NCI-H460 (cell line): Measurements from ENCODE around the gene F7. TPM values are rescaled to one million over a fixed set of nuclear protein-coding genes. Genes with fewer than 3 reads are reported as not detected.
"Not testable (repeated sequence)": the region's sequence is repeated elsewhere in the genome, so short reads cannot be mapped to it uniquely, and the experiment has no call there.

Experiments used
- DNase-seq: peaks from one replicate; pipeline ENCODE4 v3.0.0-alpha.2; 2016; ENCODE audit warnings: low read depth; ENCODE audit errors: extremely low read depth
- total RNA-seq: library from RNA; depleted of rRNA; stranded (reverse); fragments of >200 nt; shearing (Covaris generic); gene quantifications from 2 replicates; pipeline ENCODE4 v1.2.3, GENCODE V29; 2014

F7 gene
- total RNA-seq, 1 experiment from 2014 or later, result 0.07 TPM

GRCh38 chr13:113150550-113151365, 45.2 kb downstream of the F7 start:
- DNase-seq, result no peak

- DNase-seq, result no peak
Measured at GRCh38 chr13:113151745-113152690, 46.4 kb downstream of the F7 start.

- no peak for DNase-seq
Measured at GRCh38 chr13:113152691-113152983, 47.0 kb downstream of the F7 start.

- DNase-seq, result no peak
Measured at GRCh38 chr13:113152984-113153809, 47.6 kb downstream of the F7 start.

GRCh38 chr13:113153810-113154748, 48.5 kb downstream of the F7 start:
- DNase-seq, result peak; percentile 37

- no peak for DNase-seq
Measured at GRCh38 chr13:113155201-113155600, 49.6 kb downstream of the F7 start.

GRCh38 chr13:113155982-113156655, 50.5 kb downstream of the F7 start:
- no peak for DNase-seq

- no peak for DNase-seq
Measured at GRCh38 chr13:113157206-113157928, 51.8 kb downstream of the F7 start.

- DNase-seq, result no peak
Measured at GRCh38 chr13:113157929-113158747, 52.5 kb downstream of the F7 start, which contains the start of gene PROZ. Gene PROZ (plus strand): TSS chr13:113158648. CDS start chr13:113158661, 13 bp downstream.

GRCh38 chr13:113158946-113159345, 53.4 kb downstream of the F7 start:
- DNase-seq, result no peak

GRCh38 chr13:113159701-113160100, 54.1 kb downstream of the F7 start:
- DNase-seq, result no peak

- DNase-seq, result no peak
Measured at GRCh38 chr13:113160983-113161382, 55.4 kb downstream of the F7 start.

- no peak for DNase-seq
Measured at GRCh38 chr13:113161433-113161832, 55.8 kb downstream of the F7 start.

GRCh38 chr13:113161975-113162374, 56.4 kb downstream of the F7 start:
- not testable (repeated sequence) for DNase-seq

GRCh38 chr13:113162783-113163685, 57.4 kb downstream of the F7 start:
- DNase-seq, result no peak

GRCh38 chr13:113164492-113164891, 58.9 kb downstream of the F7 start:
- DNase-seq, result no peak

- no peak for DNase-seq
Measured at GRCh38 chr13:113166266-113166665, 60.7 kb downstream of the F7 start.
